H1 (cell line): ENCODE results near the gene LAMA4. TPM values are rescaled to one million over a fixed set of nuclear protein-coding genes. Genes with fewer than 3 reads are reported as not detected.

Experiments used
- BACH1 ChIP-seq: IDR thresholded peaks from 2 replicates; pipeline ENCODE4 v1.6.1; 2012; ENCODE audit warnings: low read length, improper control_type of control experiment
- BCL11A ChIP-seq, 2 experiments: IDR thresholded peaks; one replicate each; pipeline ENCODE4 v1.6.1; 2011; ENCODE audit warnings: low read depth in 2 of 2, low read length in 2 of 2, mild to moderate bottlenecking in 2 of 2
- CBX5 ChIP-seq: fragments of 300-800, 300-1000 bp; sonication (generic); IDR thresholded peaks from 2 replicates; pipeline ENCODE4 v1.7.1; 2016; ENCODE audit warnings: antibody characterized with exemption, low read length, low read depth
- polyA plus RNA-seq, 7 experiments: library from polyadenylated mRNA; depleted of rRNA in 3 of 7; stranded (reverse) in 5 of 7; unstranded in 2 of 7; fragments of >200 nt in 5 of 7; fragments of 200-250 nt in 2 of 7; gene quantifications; 1 replicate in 5 of 7; 2 replicates in 1 of 7; 4 replicates in 1 of 7; pipeline versions ENCODE4 v1.2.1 to v1.2.3, GENCODE V29; 2011 to 2013; ENCODE audit warnings: missing spikeins in 2 of 7, mixed read lengths in 2 of 7
- total RNA-seq: library from RNA; stranded (reverse); fragmentation: NEBNext Ultra II Directional; extraction: Animal tissue kit (Norgen Biotek cat#: 25700); gene quantifications from 2 replicates; pipeline ENCODE4 v1.2.1, GENCODE V29; 2021

Gene LAMA4
- total and polyA plus RNA-seq, 2 of the 8 experiments (the other 6 are each of a cell fraction or from before 2014, with no cell fraction given): 0.95 to 1.5 TPM

GRCh38 chr6:112268654-112269053 lies 14.3 kb upstream of the LAMA4 start (continued):
- no peak for TF ChIP-seq BCL11A (IDR thresholded peaks at IDR 0.05; ENCODE audit: low read depth in 2 of 2, low read length in 2 of 2)
- no peak for TF ChIP-seq BACH1
- TF ChIP-seq CBX5: no peak
